GM18526 (cell line): ENCODE results near the gene ENDOD1.

Experiments
- POLR2A ChIP-seq: IDR thresholded peaks from 3 replicates; pipeline ENCODE4 v1.6.1; 2011; ENCODE audit not compliant: insufficient read length; ENCODE audit errors: extremely low read depth

The ENDOD1 gene

GRCh38 chr11:95143106-95143681, 53.5 kb downstream of the ENDOD1 start:
- TF ChIP-seq POLR2A: no peak

DNA sequence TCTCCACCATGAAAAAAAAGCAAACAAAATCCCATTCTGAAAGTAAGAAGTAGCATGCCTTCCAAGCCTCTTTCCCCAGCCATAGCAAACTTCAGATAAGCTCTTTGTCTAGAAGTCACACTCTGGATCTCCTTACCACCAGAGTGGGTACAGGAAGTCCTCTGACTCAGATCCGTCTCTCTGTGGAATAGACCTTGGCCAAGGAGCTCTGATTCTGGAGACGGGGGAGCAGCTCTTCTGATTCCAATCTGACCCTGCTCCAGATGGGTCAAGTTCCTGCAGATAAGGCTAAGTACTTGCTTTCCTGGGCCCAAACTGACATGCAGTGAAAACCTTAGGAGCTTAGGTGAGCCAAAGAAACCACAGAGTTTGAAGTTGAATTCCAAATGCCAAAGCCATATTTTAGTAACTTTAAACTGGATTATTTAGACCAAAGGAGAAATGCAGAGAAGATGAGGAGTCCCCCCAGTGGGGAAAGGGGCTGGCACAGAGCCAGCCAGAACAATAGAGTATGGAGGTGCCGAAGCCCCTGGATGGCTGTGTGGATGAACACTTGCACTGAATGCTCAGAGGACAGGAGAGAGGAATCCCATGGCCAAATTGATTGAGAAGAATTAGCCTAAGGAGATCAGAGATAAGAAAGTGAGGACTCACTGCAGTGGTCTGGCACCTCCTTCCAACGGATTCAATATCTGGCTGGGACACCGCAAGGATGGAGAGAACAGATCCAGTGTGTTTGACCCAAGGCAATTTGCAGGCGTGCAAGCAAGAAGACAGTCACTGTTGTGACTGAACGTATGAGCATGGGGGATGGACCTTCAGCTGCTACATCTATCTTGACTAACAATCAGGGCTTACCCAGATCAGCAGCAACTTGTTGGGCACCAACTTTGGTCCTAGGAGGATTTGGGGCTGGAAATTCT, 54.9 kb downstream of the ENDOD1 start:
- no peak for TF ChIP-seq POLR2A

DNA sequence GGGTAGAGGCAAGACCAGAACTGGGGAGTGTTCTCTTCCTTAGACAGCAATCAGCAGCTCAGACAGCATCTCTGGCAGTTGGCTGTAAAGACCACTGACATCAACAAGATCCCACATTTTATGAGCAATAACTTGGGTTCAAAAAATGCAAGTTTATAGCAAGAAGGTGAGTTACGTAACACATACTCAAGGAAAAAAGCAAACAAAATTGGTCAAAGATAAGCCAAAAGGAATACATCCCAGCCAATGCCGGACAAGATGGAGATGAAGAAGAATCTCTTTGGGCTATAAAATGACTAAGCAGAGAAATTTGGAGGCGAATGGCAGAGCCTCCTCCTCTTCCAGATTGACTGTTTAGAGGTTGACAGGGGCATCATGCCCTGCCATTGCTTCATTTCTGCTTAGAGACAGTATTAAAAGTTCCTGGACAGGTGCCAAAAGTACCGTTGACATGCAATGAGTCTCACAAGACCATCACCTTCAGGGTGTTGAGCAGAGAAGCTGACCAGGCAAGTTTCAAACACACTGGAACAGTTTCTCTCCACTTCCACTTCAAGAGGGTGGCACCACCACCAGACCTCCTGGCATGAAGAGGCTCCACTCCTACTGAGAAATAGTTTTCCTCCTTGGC, 55.9 kb downstream of the ENDOD1 start:
- no peak for TF ChIP-seq POLR2A

DNA sequence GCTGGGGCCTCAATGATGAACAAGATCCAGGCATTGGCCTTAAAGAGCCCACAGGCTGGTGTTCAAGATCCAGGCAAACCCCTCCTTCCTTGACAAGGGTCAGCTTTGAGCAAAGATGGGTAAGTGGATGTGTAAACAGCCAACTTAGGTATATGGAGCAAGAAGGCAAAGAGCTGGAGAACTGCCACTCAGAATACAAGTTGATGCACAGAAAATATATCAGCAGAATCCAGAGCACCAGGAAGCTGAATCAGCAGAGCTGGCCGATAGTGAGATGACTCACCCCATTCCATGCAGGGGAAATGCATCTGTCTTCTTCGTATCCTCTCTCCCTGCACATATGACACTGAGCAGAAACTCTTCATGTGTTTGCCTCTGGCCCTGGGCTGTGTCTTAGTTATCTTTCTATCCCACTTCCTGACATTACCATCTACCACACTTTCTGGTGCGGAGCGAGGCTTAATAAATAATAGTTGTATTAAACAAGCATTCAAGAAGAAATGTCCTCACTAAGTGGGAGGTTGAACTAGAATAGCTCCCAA, 57.8 kb downstream of the ENDOD1 start:
- no peak for TF ChIP-seq POLR2A

GRCh38 chr11:95148406-95148805, 58.8 kb downstream of the ENDOD1 start:
- no peak for TF ChIP-seq POLR2A

- no peak for TF ChIP-seq POLR2A
These were observed 59.3 kb downstream of the ENDOD1 start for GRCh38 chr11:95148938-95149337.

DNA sequence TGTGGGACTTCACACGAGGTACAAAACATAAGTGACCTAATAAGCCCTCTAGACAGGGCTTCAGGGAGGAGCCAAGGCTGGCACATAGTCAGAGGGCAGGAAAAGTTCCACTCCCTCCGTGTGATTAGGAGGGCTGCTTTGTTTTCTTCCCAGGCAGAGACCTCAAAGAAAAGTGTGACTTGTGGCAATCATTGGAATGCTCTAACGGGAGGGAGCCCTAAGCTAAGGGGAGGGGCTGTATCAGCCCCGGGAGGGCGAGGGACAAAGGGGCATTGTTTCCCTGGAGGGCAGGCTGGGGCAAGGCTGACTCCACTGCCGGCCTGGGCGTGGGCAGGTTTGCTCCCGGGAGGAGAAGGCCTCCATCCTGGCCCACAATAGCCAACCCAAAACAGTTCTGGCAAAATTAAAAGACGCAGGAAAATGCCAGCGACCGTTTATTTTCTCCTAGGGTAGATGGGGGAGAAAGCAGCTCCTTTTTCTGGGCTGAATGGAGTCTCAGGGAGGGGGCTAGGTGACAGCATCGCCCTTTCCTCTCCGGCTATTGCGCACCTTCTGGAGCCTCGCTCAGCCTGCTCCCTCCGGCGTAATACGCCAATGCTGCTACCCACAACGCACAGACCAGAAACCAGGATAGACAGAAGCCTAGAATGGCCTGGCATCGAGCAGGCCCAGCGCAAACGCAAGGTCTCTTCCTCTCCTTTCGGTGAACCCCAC, 60.2 kb downstream of the ENDOD1 start:
- TF ChIP-seq POLR2A: no peak

DNA sequence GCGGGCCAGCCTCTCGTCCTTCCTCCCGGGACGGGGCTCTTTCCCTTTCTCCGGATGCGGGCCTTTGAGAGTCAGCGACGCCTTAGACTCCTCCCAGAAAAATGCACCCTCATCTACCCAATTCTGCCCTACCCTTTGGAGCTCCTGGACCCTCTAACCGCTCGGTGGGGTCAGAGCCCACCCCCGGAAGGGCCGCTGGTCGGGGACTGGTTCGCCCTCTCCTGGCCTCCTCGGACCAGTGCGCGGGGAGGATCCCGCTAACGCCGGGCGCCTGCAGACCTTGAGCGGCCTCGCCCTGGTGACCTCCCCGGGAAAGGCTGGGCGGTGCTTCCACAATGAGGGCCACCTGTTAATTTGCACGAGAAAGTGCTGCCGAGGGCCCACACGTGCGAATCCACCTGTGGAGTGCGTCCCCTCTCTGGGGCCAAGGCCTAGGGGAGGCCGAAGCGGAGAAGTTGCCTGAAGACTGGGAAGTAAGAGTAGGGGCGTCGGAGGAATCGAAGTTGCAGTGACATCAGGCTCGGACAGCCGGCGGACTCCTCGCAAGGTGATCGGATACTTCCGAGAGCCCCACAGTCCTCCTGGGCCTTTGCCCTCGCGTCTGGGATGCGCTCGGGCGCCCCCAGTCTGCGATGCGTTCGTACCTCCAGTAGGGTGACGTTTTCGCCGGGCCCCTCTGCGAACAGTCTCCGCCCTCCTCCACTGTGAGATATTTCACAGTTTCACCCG, 61.5 kb downstream of the ENDOD1 start:
- TF ChIP-seq POLR2A: peak; percentile 68

DNA sequence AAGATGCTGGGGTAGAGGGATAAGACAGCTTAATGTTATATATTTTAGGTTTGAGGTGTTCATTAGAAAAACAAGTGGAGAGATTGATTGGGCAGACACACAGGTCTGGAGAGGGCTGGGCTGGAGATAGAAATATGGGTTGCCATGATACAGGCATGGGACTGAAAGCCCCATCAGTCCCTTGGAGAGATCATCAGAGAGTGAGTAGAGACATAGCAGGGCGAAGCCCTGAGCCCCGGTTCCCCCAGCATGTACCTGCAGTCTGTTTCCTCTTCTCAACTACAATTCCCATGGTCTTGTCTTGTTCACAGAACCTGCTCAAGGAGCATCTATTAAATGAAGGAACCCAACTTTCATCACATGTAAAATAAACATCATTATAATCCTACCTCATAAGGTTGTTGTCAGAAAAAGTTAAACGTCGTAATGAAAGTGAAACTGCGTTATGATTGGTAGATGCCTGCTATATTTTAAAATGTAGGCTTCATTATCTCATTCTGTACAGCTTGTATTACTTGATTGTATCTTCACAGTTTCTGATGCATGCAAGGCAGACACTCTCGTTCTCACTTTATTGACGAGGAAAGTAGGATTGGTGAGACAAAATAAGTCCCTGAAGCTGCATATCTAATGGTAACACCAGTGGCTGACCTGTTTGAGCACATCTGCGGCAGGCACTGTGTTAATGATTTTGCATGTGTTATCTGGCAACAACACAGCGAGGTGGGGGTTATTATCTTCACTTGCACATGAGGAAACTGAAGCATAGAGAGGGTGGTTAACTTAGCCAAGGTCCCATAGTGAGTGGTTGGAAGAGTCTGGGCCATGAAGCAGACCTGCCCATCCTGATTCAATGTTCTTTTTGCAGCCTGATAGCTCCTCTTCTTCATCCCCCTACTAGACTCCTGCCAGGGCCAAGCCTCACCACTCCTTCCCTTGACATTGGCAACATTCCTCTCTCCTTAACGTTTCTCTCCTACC, 63.5 kb downstream of the ENDOD1 start:
- no peak for TF ChIP-seq POLR2A

GRCh38 chr11:95153857-95154246, 64.2 kb downstream of the ENDOD1 start:
- no peak for TF ChIP-seq POLR2A

DNA sequence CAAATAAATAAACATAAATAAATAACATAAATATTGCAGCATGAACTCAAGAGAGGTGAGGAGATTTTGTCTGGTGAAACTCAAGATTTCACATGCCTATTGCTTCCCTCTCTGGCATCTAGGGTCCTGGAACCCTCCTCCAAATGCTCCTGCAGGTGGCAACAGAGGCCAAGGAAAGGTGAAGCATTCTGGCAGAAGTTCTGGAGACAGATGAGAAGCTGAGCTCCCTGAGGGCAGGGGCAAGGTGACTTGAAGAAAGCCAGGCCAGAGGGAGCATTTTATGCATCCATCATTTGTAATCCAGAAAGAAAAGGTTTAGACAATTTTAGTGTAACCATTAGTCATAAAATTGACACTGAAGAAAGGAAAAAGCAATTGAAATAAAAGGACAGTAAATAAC, 64.9 kb downstream of the ENDOD1 start:
- TF ChIP-seq POLR2A: no peak

GRCh38 chr11:95155385-95155784, 65.7 kb downstream of the ENDOD1 start:
- no peak for TF ChIP-seq POLR2A

DNA sequence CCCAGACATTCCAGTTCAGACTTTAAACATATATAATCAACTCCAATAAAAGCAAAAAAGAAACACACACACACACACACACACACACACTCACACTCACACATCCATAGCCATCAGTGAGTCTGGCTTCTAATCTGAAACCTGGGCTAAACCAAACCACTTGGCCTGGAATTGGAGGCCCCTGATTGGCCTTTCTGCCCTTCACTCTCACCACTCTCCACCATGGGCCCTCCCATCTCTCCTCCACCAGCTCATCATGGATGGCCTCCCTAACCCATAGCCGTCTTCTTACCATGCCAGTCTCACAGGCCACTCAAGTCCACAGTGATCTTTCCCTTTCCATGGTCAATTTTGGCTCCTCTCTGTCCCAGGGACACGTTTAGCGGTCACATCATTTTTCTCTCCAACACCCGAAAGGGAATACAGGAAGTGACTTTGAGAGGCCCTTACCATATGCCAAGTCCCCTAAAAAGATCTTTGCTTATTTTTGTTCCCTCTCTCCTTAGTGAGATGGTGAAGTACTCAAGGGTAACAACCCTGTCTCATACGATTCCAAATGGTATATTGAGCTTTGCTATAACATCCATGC, 66.6 kb downstream of the ENDOD1 start:
- TF ChIP-seq POLR2A: no peak

DNA sequence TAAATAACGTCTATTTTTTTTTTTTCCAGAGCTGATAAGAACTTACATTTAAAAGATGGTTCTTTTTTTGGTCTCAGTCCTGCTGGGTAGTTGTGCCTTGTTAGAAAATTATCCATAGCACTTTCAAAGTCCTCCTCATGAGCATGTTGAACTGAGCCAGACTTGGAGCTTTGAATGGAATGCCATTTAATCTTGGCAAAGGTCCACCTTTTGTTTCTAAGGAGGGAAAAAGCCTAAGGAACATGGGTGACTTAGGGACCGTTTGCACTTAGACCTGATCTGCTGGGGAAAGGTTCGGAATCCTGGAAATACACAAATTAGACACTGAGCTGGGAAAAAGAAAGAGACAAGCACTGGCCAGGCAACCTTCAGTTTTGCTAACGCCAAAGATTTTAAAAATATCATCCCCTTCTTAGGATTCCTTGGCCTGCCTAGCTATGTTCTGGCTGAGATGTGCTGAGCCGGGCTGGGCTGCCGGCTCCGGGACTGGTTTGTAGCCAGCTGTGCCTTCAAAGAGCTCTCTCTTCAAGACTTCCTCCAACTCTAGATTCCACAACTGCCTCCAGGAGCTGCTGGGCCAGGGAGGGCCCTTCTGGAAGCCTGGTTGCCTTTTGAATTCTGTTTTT, 67.4 kb downstream of the ENDOD1 start:
- no peak for TF ChIP-seq POLR2A
